Activated CD8-positive, alpha-beta T cell treated with anti-CD3 and anti-CD28 coated beads for 36 hours (primary cell): ENCODE results near the gene LGALS1. TPM values are rescaled to one million over a fixed set of nuclear protein-coding genes. Genes with fewer than 3 reads are reported as not detected.
"Not testable (repeated sequence)": the region's sequence is repeated elsewhere in the genome, so short reads cannot be mapped to it uniquely, and the experiment has no call there.

Experiments used
- ATAC-seq: fragments of 200-7000 bp; cut with Tn5 transposase; one replicate; pipeline ENCODE4 v1.10.0; 2021; ENCODE audit warnings: mild to moderate bottlenecking, moderate library complexity
- CTCF ChIA-PET: fragments of 350-600 bp; sonication (Branson Sonifier 250); formaldehyde crosslinking; loops from one replicate; lab custom pipeline; 2021; ENCODE audit warnings: antibody characterized with exemption; lab: Charles Lee
- POLR2A ChIA-PET: fragments of 350-600 bp; sonication (Branson Sonifier 250); formaldehyde crosslinking; loops from one replicate; lab custom pipeline; 2021; ENCODE audit warnings: antibody characterized with exemption; lab: Charles Lee
- DNase-seq: peaks from one replicate; pipeline ENCODE4 v3.0.0-alpha.2; 2020
- H3K27ac Mint-ChIP-seq: one replicate; pipeline ENCODE4 v1.8.0; 2021; ENCODE audit warnings: mild to moderate bottlenecking, mixed read lengths
- H3K27me3 Mint-ChIP-seq: one replicate; pipeline ENCODE4 v1.8.0; 2021; ENCODE audit warnings: mixed read lengths
- H3K36me3 Mint-ChIP-seq: one replicate; pipeline ENCODE4 v1.8.0; 2021; ENCODE audit warnings: low read depth, mixed read lengths
- H3K4me1 Mint-ChIP-seq: one replicate; pipeline ENCODE4 v1.8.0; 2021; ENCODE audit warnings: low read depth, mixed read lengths
- H3K4me3 Mint-ChIP-seq: one replicate; pipeline ENCODE4 v1.8.0; 2021; ENCODE audit warnings: mild to moderate bottlenecking, moderate library complexity, mixed read lengths
- H3K9me3 Mint-ChIP-seq: one replicate; pipeline ENCODE4 v1.8.0; 2021; ENCODE audit warnings: mixed read lengths
- CTCF ChIP-seq: fragments of 200-600 bp; IDR thresholded peaks from one replicate; pipeline ENCODE4 v1.8.0; 2022; ENCODE audit warnings: antibody characterized with exemption, mild to moderate bottlenecking
- intact Hi-C: fragments of 100-400 bp; cut with micrococcal nuclease; formaldehyde crosslinking; loops from one replicate; pipeline ENCODE4 v1.10.0; 2022
- total RNA-seq, 2 experiments: library from RNA; stranded (reverse); gene quantifications; one replicate each; pipeline ENCODE4 v1.2.3, GENCODE V29; 2021

LGALS1 gene
- total RNA-seq, 2 experiments from 2014 or later, result 247 to 261 TPM

GRCh38 chr22:37647928-37648327, 27.5 kb upstream of the LGALS1 start:
- H3K36me3 Mint-ChIP-seq, result peaks cover 55% of the 10 kb centered on the region
- CTCF ChIA-PET, result interaction anchor here (0.7 to 68.1 kb wide), 2 partner anchors 23 to 160 kb away, joined by 3 to 1770 read pairs; partner anchors contain the start of genes GGA1 and SH3BP1

GRCh38 chr22:37650463-37651136, 24.8 kb upstream of the LGALS1 start:
- Mint-ChIP-seq H3K36me3 (peaks cover 45% of the 10 kb centered on the region), H3K4me1 (no peaks in the 10 kb centered on the region), H3K4me3 (no peak overlapping the region), H3K27me3 (no peaks in the 10 kb centered on the region), H3K9me3 (no peaks in the 10 kb centered on the region), H3K27ac (no peak overlapping the region)
- intact Hi-C loops, result no loop called here
- POLR2A ChIA-PET, result interaction anchor here (0.6 to 1.1 kb wide), 3 partner anchors 10 to 109 kb away, joined by 3 to 5 read pairs (median 4); partner anchors contain the start of gene SH3BP1
- no peak for DNase-seq
- CTCF ChIA-PET, result interaction anchor here (1.2 to 68.1 kb wide), 2 partner anchors 17 to 25 kb away, joined by 3 to 1770 read pairs; partner anchors contain the start of genes GGA1 and SH3BP1
- ATAC-seq, result no peak
- TF ChIP-seq CTCF, result no peak

More at GRCh38 chr22:37647928-37648327, 27.5 kb upstream of the LGALS1 start:
- Mint-ChIP-seq H3K4me1 (peaks cover 10% of the 10 kb centered on the region), H3K4me3 (no peak overlapping the region), H3K27ac (no peak overlapping the region), H3K27me3 (no peaks in the 10 kb centered on the region), H3K9me3 (no peaks in the 10 kb centered on the region)
- DNase-seq (no peak), ATAC-seq (no peak)
- intact Hi-C loops, result no loop called here
- no peak for TF ChIP-seq CTCF
- POLR2A ChIA-PET, result interaction anchor here (1.0 kb wide), 1 partner anchor 9 kb away, joined by 3 read pairs; no protein-coding TSS in a partner anchor

GRCh38 chr22:37654563-37655251, 20.7 kb upstream of the LGALS1 start:
- Mint-ChIP-seq H3K4me1 (peaks cover 13% of the 10 kb centered on the region), H3K27me3 (no peaks in the 10 kb centered on the region), H3K36me3 (peaks cover 28% of the 10 kb centered on the region), H3K4me3 (no peak overlapping the region), H3K9me3 (no peaks in the 10 kb centered on the region), H3K27ac (no peak overlapping the region)
- no peak for TF ChIP-seq CTCF
- ATAC-seq (no peak), DNase-seq (no peak)
- intact Hi-C loops, result no loop called here
- CTCF ChIA-PET, result interaction anchor here (1.2 to 68.1 kb wide), 2 partner anchors 26 to 29 kb away, joined by 3 to 1770 read pairs; partner anchors contain the start of genes GGA1 and SH3BP1
- POLR2A ChIA-PET, result interaction anchor here (0.8 to 2.3 kb wide), 5 partner anchors 12 to 21 kb away, joined by 3 to 7 read pairs (median 3); no protein-coding TSS in a partner anchor

- intact Hi-C loops, result no loop called here
Observed at GRCh38 chr22:37655252-37655563, 20.2 kb upstream of the LGALS1 start.

GRCh38 chr22:37656583-37656982, 18.9 kb upstream of the LGALS1 start:
- ChIA-PET CTCF (interaction anchor here (68.1 kb wide), 1 partner anchor 31 kb away, joined by 1770 read pairs; the partner anchor contains the start of genes GGA1 and SH3BP1), POLR2A (interaction anchor here (0.6 to 3.7 kb wide), 9 partner anchors 12 to 170 kb away, joined by 3 to 49 read pairs (median 5); partner anchors contain the start of genes LGALS1, MFNG and TRIOBP)
- Mint-ChIP-seq H3K4me1 (peaks cover 31% of the 10 kb centered on the region), H3K27ac (peak overlapping the region; percentile 49), H3K36me3 (peaks cover 22% of the 10 kb centered on the region)
- ATAC-seq, intact Hi-C loops, H3K9me3 Mint-ChIP-seq, DNase-seq, H3K27me3 Mint-ChIP-seq, H3K4me3 Mint-ChIP-seq: not testable (repeated sequence)

More at GRCh38 chr22:37655252-37655563, 20.2 kb upstream of the LGALS1 start:
- H3K27ac Mint-ChIP-seq, result no peak overlapping the region
- peaks cover 23% of the 10 kb centered on the region for H3K36me3 Mint-ChIP-seq
- POLR2A ChIA-PET, result interaction anchor here (0.8 to 1.4 kb wide), 4 partner anchors 13 to 21 kb away, joined by 3 to 4 read pairs (median 3); no protein-coding TSS in a partner anchor
- peaks cover 18% of the 10 kb centered on the region for H3K4me1 Mint-ChIP-seq
- TF ChIP-seq CTCF, result no peak
- CTCF ChIA-PET, result interaction anchor here (68.1 kb wide), 1 partner anchor 30 kb away, joined by 1770 read pairs; the partner anchor contains the start of genes GGA1 and SH3BP1
- no peaks in the 10 kb centered on the region for H3K27me3 Mint-ChIP-seq
- no peak for ATAC-seq
- H3K4me3 Mint-ChIP-seq, result no peak overlapping the region
- no peak for DNase-seq
- no peaks in the 10 kb centered on the region for H3K9me3 Mint-ChIP-seq
